ENCODE measurements around the gene DAB1. TPM values are rescaled to one million over a fixed set of nuclear protein-coding genes. Genes with fewer than 3 reads are reported as not detected.

Gene DAB1
- total and polyA plus RNA-seq, 2 of the 8 experiments (the other 6 are each of a cell fraction or from before 2014, with no cell fraction given) = 4.4 to 11.8 TPM

DNA sequence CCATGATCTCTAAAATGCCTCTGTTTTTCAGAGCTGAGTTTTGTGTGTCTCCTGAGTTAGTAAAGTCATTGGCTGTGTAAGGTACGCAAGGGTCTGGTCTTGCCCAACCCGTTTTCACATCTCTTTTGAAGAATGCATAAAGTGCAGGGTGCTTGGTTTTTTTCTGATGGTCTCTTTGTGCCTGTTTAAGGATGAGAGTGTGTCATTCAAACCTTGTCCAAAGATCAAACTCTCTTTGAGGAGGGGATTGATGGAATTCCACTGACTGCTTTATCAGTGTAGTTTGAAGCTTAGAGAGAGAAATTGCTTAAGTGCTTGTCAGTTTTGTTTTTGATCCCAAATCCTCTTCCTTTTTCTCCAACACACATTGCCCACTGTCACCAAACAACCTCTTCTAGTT is 438.0 kb downstream of the DAB1 start:
- no peak overlapping the region for H3K4me3 ChIP-seq (ENCODE audit: extremely low read depth in 1 of 4, insufficient read depth in 2 of 4, low read depth in 3 of 4, low read length in 4 of 4)
- H2BK12ac ChIP-seq (ENCODE audit: low read depth, low read length) = no peak overlapping the region
- H3K9ac ChIP-seq (replicated peaks in 1 of 4; ENCODE audit: extremely low read depth in 1 of 4, low read depth in 3 of 4, low read length in 3 of 4) = no peak overlapping the region; a peak in 1 of 7 replicates
- no peak overlapping the region for H3K18ac ChIP-seq (ENCODE audit: extremely low read depth, low read length)
- no peak overlapping the region for H3K23ac ChIP-seq (ENCODE audit: insufficient read length)
- no peak overlapping the region for H2AK5ac ChIP-seq (ENCODE audit: low read depth, low read length)
- no peak overlapping the region for H3K56ac ChIP-seq (replicated peaks; ENCODE audit: insufficient read length, low read depth, low read length)
- H3K14ac ChIP-seq (ENCODE audit: insufficient read length) = no peak overlapping the region
- DNase-seq (ENCODE audit: low read depth in 1 of 2, low spot score in 2 of 2) = no peak
- H4K91ac ChIP-seq (replicated peaks; ENCODE audit: insufficient read length, low read length) = no peak overlapping the region
- no peaks in the 10 kb centered on the region for H3K79me1 ChIP-seq (ENCODE audit: low read depth, low read length)
- no peaks in the 10 kb centered on the region for H4K20me1 ChIP-seq (replicated peaks in 1 of 2; ENCODE audit: control insufficient read depth in 1 of 2, insufficient read depth in 2 of 2, low read length in 2 of 2)
- CTCF ChIA-PET (ENCODE audit: partially characterized antibody) = interaction anchor here (1.4 to 1.5 kb wide), 2 partner anchors 17 to 33 kb away, joined by 6 to 9 read pairs; no protein-coding TSS in a partner anchor
- H2BK20ac ChIP-seq (ENCODE audit: low read length) = no peak overlapping the region
- 88% methylated on average over 2 of the region's 2 CpGs; no CpG with 5 or more reads in 1 of the 2 experiments for WGBS, 2 experiments (ENCODE audit: extremely low coverage in 1 of 2, insufficient coverage in 1 of 2, insufficient read length in 1 of 2, insufficient replicate concordance in 2 of 2, low coverage in 1 of 2, low lambda C conversion rate in 2 of 2, missing lambda C conversion rate in 1 of 2)
- H3K9me3 ChIP-seq (ENCODE audit: insufficient read depth in 2 of 2, low read depth in 1 of 2, low read length in 1 of 2) = no peaks in the 10 kb centered on the region
- TF ChIP-seq SP1 (IDR thresholded peaks at IDR 0.05; ENCODE audit: low read depth, low read length) (no peak), CBX8 (IDR thresholded peaks at IDR 0.05; ENCODE audit: borderline replicate concordance, low read depth, low read length) (no peak), NRF1 (IDR thresholded peaks at IDR 0.05; ENCODE audit: low read depth, low read length) (no peak), SIRT6 (IDR thresholded peaks at IDR 0.05; ENCODE audit: low read length) (no peak), SP2 (IDR thresholded peaks at IDR 0.05; ENCODE audit: low read length) (no peak), POLR2A (IDR thresholded peaks at IDR 0.05; ENCODE audit: control extremely low read depth in 1 of 2, low read depth in 2 of 2, low read length in 2 of 2) (no peak), SRF (IDR thresholded peaks at IDR 0.05; ENCODE audit: low read depth, low read length) (no peak), CHD1 (IDR thresholded peaks at IDR 0.05; ENCODE audit: low read depth, low read length) (no peak)
- TF ChIP-seq, protein P1, sequence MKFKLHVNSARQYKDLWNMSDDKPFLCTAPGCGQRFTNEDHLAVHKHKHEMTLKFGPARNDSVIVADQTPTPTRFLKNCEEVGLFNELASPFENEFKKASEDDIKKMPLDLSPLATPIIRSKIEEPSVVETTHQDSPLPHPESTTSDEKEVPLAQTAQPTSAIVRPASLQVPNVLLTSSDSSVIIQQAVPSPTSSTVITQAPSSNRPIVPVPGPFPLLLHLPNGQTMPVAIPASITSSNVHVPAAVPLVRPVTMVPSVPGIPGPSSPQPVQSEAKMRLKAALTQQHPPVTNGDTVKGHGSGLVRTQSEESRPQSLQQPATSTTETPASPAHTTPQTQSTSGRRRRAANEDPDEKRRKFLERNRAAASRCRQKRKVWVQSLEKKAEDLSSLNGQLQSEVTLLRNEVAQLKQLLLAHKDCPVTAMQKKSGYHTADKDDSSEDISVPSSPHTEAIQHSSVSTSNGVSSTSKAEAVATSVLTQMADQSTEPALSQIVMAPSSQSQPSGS (IDR thresholded peaks at IDR 0.05; ENCODE audit: low read length) = no peak
- H3K27ac ChIP-seq (ENCODE audit: low read depth, low read length) = no peak overlapping the region
- no peak for FAIRE-seq
- H4K5ac ChIP-seq (ENCODE audit: insufficient read length, low read depth, low read length) = no peak overlapping the region
- H3K27me3 ChIP-seq (replicated peaks in 1 of 4; ENCODE audit: control insufficient read depth in 3 of 4, extremely low read depth in 1 of 4, insufficient read depth in 3 of 4, low read length in 3 of 4) = no peaks in the 10 kb centered on the region
- H2BK120ac ChIP-seq (replicated peaks; ENCODE audit: low read depth, low read length) = no peak overlapping the region
- no peaks in the 10 kb centered on the region for H3K79me2 ChIP-seq (ENCODE audit: control insufficient read depth in 1 of 2, insufficient read depth in 2 of 2, low read length in 2 of 2)
- H2BK15ac ChIP-seq (ENCODE audit: low read length) = no peak overlapping the region
- H3K23me2 ChIP-seq (ENCODE audit: low read depth, low read length) = no peaks in the 10 kb centered on the region
- no peak overlapping the region for H3K4ac ChIP-seq (replicated peaks; ENCODE audit: insufficient read length, low read depth, low read length)
- POLR2A ChIA-PET (ENCODE audit: partially characterized antibody) = no interaction called here
- no peaks in the 10 kb centered on the region for H3K4me1 ChIP-seq (replicated peaks in 1 of 4; ENCODE audit: control insufficient read depth in 3 of 4, insufficient read depth in 4 of 4, low read length in 3 of 4)
- no peak overlapping the region for H3K4me2 ChIP-seq (ENCODE audit: insufficient read depth in 1 of 2, low read depth in 2 of 2, low read length in 2 of 2)
- H3K36me3 ChIP-seq (ENCODE audit: control insufficient read depth in 2 of 4, insufficient read depth in 4 of 4, low read length in 3 of 4) = no peaks in the 10 kb centered on the region
- no peak overlapping the region for H2AFZ ChIP-seq (ENCODE audit: low read length)
- no peak overlapping the region for H2BK5ac ChIP-seq (ENCODE audit: low read depth, low read length)
- no peak overlapping the region for H4K8ac ChIP-seq (ENCODE audit: extremely low read depth, insufficient read depth, low read length)

All from H1 (cell line).